ENCODE data around the gene BPIFA2. TPM values are rescaled to one million over a fixed set of nuclear protein-coding genes. Genes with fewer than 3 reads are reported as not detected.
"Not testable (repeated sequence)": the region's sequence is repeated elsewhere in the genome, so short reads cannot be mapped to it uniquely, and the experiment has no call there.

The BPIFA2 gene
- total RNA-seq (2022) (not detected in 2 replicates), Bru-seq, nascent RNA (not detected), BruChase-seq, experiment 1, labeled RNA remaining after a 6-hour chase (not detected), BruChase-seq, experiment 2, labeled RNA remaining after a 2-hour chase (not detected)
- long read RNA-seq: 0 reads

GRCh38 chr20:33167859-33168258 lies at the start of gene BPIFA2:
Gene BPIFA2 (plus strand): TSS chr20:33168159. CDS start chr20:33169146, 987 bp downstream.
- Mint-ChIP-seq H3K4me3 (ENCODE audit: low read depth, unreplicated experiment) (no peak within 1 kb of the TSS), H3K4me1 (ENCODE audit: low read depth, unreplicated experiment) (peaks cover 9% of the 10 kb centered on the region), H3K36me3 (ENCODE audit: insufficient read depth, unreplicated experiment) (no peaks in the 10 kb centered on the region), H3K27ac (ENCODE audit: unreplicated experiment) (no peak within 1 kb of the TSS), H3K9me3 (ENCODE audit: low read depth, unreplicated experiment) (peaks cover 10% of the 10 kb centered on the region), H3K27me3 (ENCODE audit: unreplicated experiment) (peaks cover 43% of the 10 kb centered on the region)
- intact Hi-C loops (cut with micrococcal nuclease; ENCODE audit: unreplicated experiment): no loop called here
- BruUV-seq (replicated peaks): no TSS peak
- no peak for DNase-seq
- CTCF ChIA-PET: no interaction called here
- TF ChIP-seq CTCF (IDR thresholded peaks at IDR 0.05; ENCODE audit: unreplicated experiment): no peak

GRCh38 chr20:33119725-33120720 lies 47.9 kb upstream of the BPIFA2 start:
- DNase-seq: no peak
- Mint-ChIP-seq H3K4me3 (ENCODE audit: low read depth, unreplicated experiment) (no peak overlapping the region), H3K27me3 (ENCODE audit: unreplicated experiment) (peaks cover 61% of the 10 kb centered on the region), H3K9me3 (ENCODE audit: low read depth, unreplicated experiment) (peaks cover 4% of the 10 kb centered on the region), H3K36me3 (ENCODE audit: insufficient read depth, unreplicated experiment) (no peaks in the 10 kb centered on the region), H3K4me1 (ENCODE audit: low read depth, unreplicated experiment) (no peaks in the 10 kb centered on the region), H3K27ac (ENCODE audit: unreplicated experiment) (no peak overlapping the region)
- CTCF ChIA-PET: interaction anchor here (0.6 kb wide), 1 partner anchor 14 kb away, joined by 3 read pairs; no protein-coding TSS in a partner anchor
- intact Hi-C loops (cut with micrococcal nuclease; ENCODE audit: unreplicated experiment): no loop called here
- BruUV-seq (replicated peaks): no TSS peak
- no peak for TF ChIP-seq CTCF (IDR thresholded peaks at IDR 0.05; ENCODE audit: unreplicated experiment)

GRCh38 chr20:33120934-33121333 lies 47.0 kb upstream of the BPIFA2 start:
- no peak overlapping the region for H3K27ac Mint-ChIP-seq (ENCODE audit: unreplicated experiment)
- DNase-seq: no peak
- H3K36me3 Mint-ChIP-seq (ENCODE audit: insufficient read depth, unreplicated experiment): no peaks in the 10 kb centered on the region
- H3K27me3 Mint-ChIP-seq (ENCODE audit: unreplicated experiment): peaks cover 70% of the 10 kb centered on the region
- BruUV-seq (replicated peaks): no TSS peak
- no peak overlapping the region for H3K4me3 Mint-ChIP-seq (ENCODE audit: low read depth, unreplicated experiment)
- H3K4me1 Mint-ChIP-seq (ENCODE audit: low read depth, unreplicated experiment): no peaks in the 10 kb centered on the region
- intact Hi-C loops (cut with micrococcal nuclease; ENCODE audit: unreplicated experiment): no loop called here
- CTCF ChIA-PET: no interaction called here
- no peak for TF ChIP-seq CTCF (IDR thresholded peaks at IDR 0.05; ENCODE audit: unreplicated experiment)
- H3K9me3 Mint-ChIP-seq (ENCODE audit: low read depth, unreplicated experiment): peaks cover 4% of the 10 kb centered on the region

- H3K36me3 Mint-ChIP-seq (ENCODE audit: insufficient read depth, unreplicated experiment); CTCF ChIA-PET; DNase-seq; BruUV-seq (replicated peaks); intact Hi-C loops (cut with micrococcal nuclease; ENCODE audit: unreplicated experiment); H3K4me1 Mint-ChIP-seq (ENCODE audit: low read depth, unreplicated experiment); H3K9me3 Mint-ChIP-seq (ENCODE audit: low read depth, unreplicated experiment); H3K27ac Mint-ChIP-seq (ENCODE audit: unreplicated experiment); H3K4me3 Mint-ChIP-seq (ENCODE audit: low read depth, unreplicated experiment): not testable (repeated sequence)
- peaks cover 84% of the 10 kb centered on the region for H3K27me3 Mint-ChIP-seq (ENCODE audit: unreplicated experiment)
Observed at GRCh38 chr20:33122297-33122696, 45.7 kb upstream of the BPIFA2 start.
